B cell (primary cell): ENCODE data around the gene CARHSP1. TPM values are rescaled to one million over a fixed set of nuclear protein-coding genes. Genes with fewer than 3 reads are reported as not detected.

Experiments used
- ATAC-seq: fragments of 200-7000 bp; cut with Tn5 transposase; one replicate; pipeline ENCODE4 v1.10.0; 2021; ENCODE audit warnings: low read depth, mild to moderate bottlenecking, moderate number of reproducible peaks, moderate library complexity
- CTCF ChIA-PET: fragments of 350-600 bp; sonication (Branson Sonifier 250); formaldehyde crosslinking; loops from one replicate; lab custom pipeline; 2021; ENCODE audit warnings: antibody characterized with exemption, inconsistent platforms; lab: Charles Lee
- POLR2A ChIA-PET: fragments of 350-600 bp; sonication (Branson Sonifier 250); formaldehyde crosslinking; loops from one replicate; lab custom pipeline; 2021; ENCODE audit warnings: antibody characterized with exemption; lab: Charles Lee
- DNase-seq: peaks from one replicate; pipeline ENCODE4 v3.0.0; 2013
- H2AFZ ChIP-seq: 2 replicates; pipeline ENCODE4 v1.6.1; 2012; ENCODE audit warnings: mild to moderate bottlenecking, low read depth, low read length; ENCODE audit not compliant: insufficient read depth, poor library complexity, severe bottlenecking
- H3K27ac ChIP-seq, 2 donors: 1 replicate in 1 of 2; 2 replicates in 1 of 2; pipeline ENCODE4 v1.5.1; 2012 to 2013; ENCODE audit warnings: low read length in 2 of 2, mild to moderate bottlenecking in 2 of 2, moderate library complexity in 1 of 2
- H3K27me3 ChIP-seq, 4 experiments: fragments of 200-600 bp in 1 of 4; sonication (generic) in 1 of 4; replicated peaks in 1 of 4; 1 replicate in 2 of 4; 2 replicates in 2 of 4; pipeline versions ENCODE4 v1.6.1 to v1.7.0; 2013 to 2016; ENCODE audit warnings: low read length in 3 of 4, mild to moderate bottlenecking in 2 of 4, mixed read lengths in 1 of 4, moderate library complexity in 1 of 4; ENCODE audit not compliant: insufficient read depth in 4 of 4, control insufficient read depth in 3 of 4; ENCODE audit errors: control extremely low read depth in 1 of 4
- H3K36me3 ChIP-seq, 2 experiments: replicated peaks in 1 of 2; 1 replicate in 1 of 2; 2 replicates in 1 of 2; pipeline versions ENCODE4 v1.6.1 to v1.7.1; 2013; ENCODE audit warnings: low read length in 1 of 2; ENCODE audit not compliant: insufficient read depth in 2 of 2, control insufficient read depth in 1 of 2; ENCODE audit errors: control extremely low read depth in 1 of 2, extremely low read depth in 1 of 2
- H3K4me1 ChIP-seq, 2 donors: fragments of 200-600 bp in 1 of 2; sonication (generic) in 1 of 2; 1 replicate in 1 of 2; 2 replicates in 1 of 2; pipeline versions ENCODE4 v1.5.1 to v1.6.1; 2013 to 2017; ENCODE audit warnings: low read length in 2 of 2; ENCODE audit not compliant: control insufficient read depth in 2 of 2, insufficient read depth in 2 of 2
- H3K4me2 ChIP-seq: replicated peaks from 2 replicates; pipeline ENCODE3; 2012; ENCODE audit warnings: mild to moderate bottlenecking, low read depth, low read length; ENCODE audit not compliant: poor library complexity, severe bottlenecking
- H3K4me3 ChIP-seq, 5 experiments: fragments of 200-600 bp in 1 of 5; sonication (generic) in 1 of 5; 1 replicate in 3 of 5; 2 replicates in 2 of 5; pipeline versions ENCODE4 v1.5.1 to v1.7.0; 2011 to 2016; ENCODE audit warnings: low read length in 4 of 5, mild to moderate bottlenecking in 4 of 5, low read depth in 2 of 5, control low read depth in 1 of 5, moderate library complexity in 1 of 5; ENCODE audit not compliant: insufficient read depth in 1 of 5; ENCODE audit errors: control extremely low read depth in 1 of 5, extremely low read depth in 1 of 5
- H3K79me2 ChIP-seq: fragments of 200-600 bp; sonication (generic); one replicate; pipeline ENCODE4 v1.6.0; 2016; ENCODE audit warnings: low read length; ENCODE audit not compliant: control insufficient read depth, insufficient read depth
- H3K9ac ChIP-seq: fragments of 200-600 bp; sonication (generic); 2 replicates; pipeline ENCODE4 v1.6.1; 2017; ENCODE audit warnings: mild to moderate bottlenecking, low read length, moderate library complexity
- H3K9me3 ChIP-seq, 3 donors: one replicate each; pipeline versions ENCODE4 v1.6.1 to v1.7.1; 2013; ENCODE audit warnings: low read length in 2 of 3; ENCODE audit not compliant: control insufficient read depth in 2 of 3, insufficient read depth in 1 of 3; ENCODE audit errors: control extremely low read depth in 1 of 3
- H4K20me1 ChIP-seq: 2 replicates; pipeline ENCODE4 v1.6.0; 2012; ENCODE audit warnings: mild to moderate bottlenecking, low read length; ENCODE audit not compliant: insufficient read depth, control insufficient read depth, poor library complexity, severe bottlenecking
- H3K27ac Mint-ChIP-seq: one replicate; pipeline ENCODE4 v1.8.0; 2021; ENCODE audit warnings: mixed read lengths
- H3K27me3 Mint-ChIP-seq: one replicate; pipeline ENCODE4 v1.8.0; 2021; ENCODE audit warnings: mixed read lengths
- H3K4me1 Mint-ChIP-seq: one replicate; pipeline ENCODE4 v1.8.0; 2021; ENCODE audit warnings: mixed read lengths
- H3K4me3 Mint-ChIP-seq: one replicate; pipeline ENCODE4 v1.8.0; 2021; ENCODE audit warnings: mixed read lengths
- H3K9me3 Mint-ChIP-seq: one replicate; pipeline ENCODE4 v1.8.0; 2022; ENCODE audit warnings: mixed read lengths; ENCODE audit not compliant: insufficient read depth
- CTCF ChIP-seq: fragments of 200-600 bp; IDR thresholded peaks from one replicate; pipeline ENCODE4 v1.8.0; 2022; ENCODE audit warnings: antibody characterized with exemption, mild to moderate bottlenecking
- EZH2 ChIP-seq: IDR thresholded peaks from 2 replicates; pipeline ENCODE4 v1.6.1; 2012; ENCODE audit warnings: borderline replicate concordance, low read depth, mild to moderate bottlenecking, moderate library complexity, low read length; ENCODE audit not compliant: insufficient read depth, poor library complexity, severe bottlenecking
- WGBS: methylation state at CpG from one replicate; pipeline ENCODE4 v1.1.5; 2013; ENCODE audit warnings: missing lambda C conversion rate; ENCODE audit not compliant: insufficient coverage; 5-methylcytosine and 5-hydroxymethylcytosine counted together
- intact Hi-C: fragments of 100-400 bp; cut with micrococcal nuclease; formaldehyde crosslinking; loops from one replicate; pipeline ENCODE4 v1.10.0; 2022
- polyA plus RNA-seq: library from polyadenylated mRNA; depleted of rRNA; stranded (reverse); fragments of >200 nt; gene quantifications from 2 replicates; pipeline ENCODE4 v1.2.3, GENCODE V29; 2012
- total RNA-seq, 2 donors: library from RNA; stranded (reverse); fragments of 120-200 nt in 1 of 2; gene quantifications; 1 replicate in 1 of 2; 2 replicates in 1 of 2; pipeline versions ENCODE4 v1.2.3 to v1.2.4, GENCODE V29; 2013 to 2022

Gene CARHSP1
- total and polyA plus RNA-seq, 2 donors (not counting 1 experiment from before 2014, with no cell fraction given) = 26.5 to 63.1 TPM

GRCh38 chr16:8826278-8826879 lies 42.4 kb downstream of the CARHSP1 start:
- no peak for DNase-seq
- POLR2A ChIA-PET = no interaction called here
- intact Hi-C loops = no loop called here

More at GRCh38 chr16:8826278-8826879, 42.4 kb downstream of the CARHSP1 start:
- H2AFZ ChIP-seq = no peak overlapping the region
- Mint-ChIP-seq H3K27ac (no peak overlapping the region), H3K4me1 (peaks cover 10% of the 10 kb centered on the region), H3K9me3 (no peaks in the 10 kb centered on the region), H3K27me3 (no peaks in the 10 kb centered on the region), H3K4me3 (no peak overlapping the region)
- TF ChIP-seq CTCF (no peak), EZH2 (no peak)
- peaks cover 15% of the 10 kb centered on the region for H3K79me2 ChIP-seq
- peaks cover 2 to 23% of the 10 kb centered on the region in 2 experiments for H3K36me3 ChIP-seq
- no peaks in the 10 kb centered on the region for H3K27me3 ChIP-seq
- H3K9ac ChIP-seq = no peak overlapping the region
- H3K4me1 ChIP-seq = peaks cover 0 to under 1% of the 10 kb centered on the region in 2 donors
- H4K20me1 ChIP-seq = no peaks in the 10 kb centered on the region
- CTCF ChIA-PET = interaction anchor here (1.1 kb wide), 1 partner anchor 16 kb away, joined by 3 read pairs; no protein-coding TSS in a partner anchor
- H3K4me3 ChIP-seq = no peak overlapping the region
- H3K4me2 ChIP-seq = no peak overlapping the region
- WGBS = no CpG with 5 or more reads among the region's 3 CpGs
- H3K27ac ChIP-seq = no peak overlapping the region
- no peak for ATAC-seq
- no peaks in the 10 kb centered on the region for H3K9me3 ChIP-seq
